Stimulated activated CD4-positive, alpha-beta T cell treated with anti-CD3 and anti-CD28 coated beads, Interleukin-2, amount 100 ng/mL, for 48 hours (primary cell): ENCODE results near the gene ADCY10.
"Not testable (repeated sequence)": the region's sequence is repeated elsewhere in the genome, so short reads cannot be mapped to it uniquely, and the experiment has no call there.

Experiments used
- DNase-seq, 2 donors: peaks; one replicate each; pipeline ENCODE4 v3.0.0-alpha.2; 2020

The ADCY10 gene

GRCh38 chr1:167924543-167925231 is 10.8 kb upstream of the ADCY10 start:
- no peak for DNase-seq

- DNase-seq, result no peak
Measured at GRCh38 chr1:167924102-167924501, 10.2 kb upstream of the ADCY10 start.

DNA sequence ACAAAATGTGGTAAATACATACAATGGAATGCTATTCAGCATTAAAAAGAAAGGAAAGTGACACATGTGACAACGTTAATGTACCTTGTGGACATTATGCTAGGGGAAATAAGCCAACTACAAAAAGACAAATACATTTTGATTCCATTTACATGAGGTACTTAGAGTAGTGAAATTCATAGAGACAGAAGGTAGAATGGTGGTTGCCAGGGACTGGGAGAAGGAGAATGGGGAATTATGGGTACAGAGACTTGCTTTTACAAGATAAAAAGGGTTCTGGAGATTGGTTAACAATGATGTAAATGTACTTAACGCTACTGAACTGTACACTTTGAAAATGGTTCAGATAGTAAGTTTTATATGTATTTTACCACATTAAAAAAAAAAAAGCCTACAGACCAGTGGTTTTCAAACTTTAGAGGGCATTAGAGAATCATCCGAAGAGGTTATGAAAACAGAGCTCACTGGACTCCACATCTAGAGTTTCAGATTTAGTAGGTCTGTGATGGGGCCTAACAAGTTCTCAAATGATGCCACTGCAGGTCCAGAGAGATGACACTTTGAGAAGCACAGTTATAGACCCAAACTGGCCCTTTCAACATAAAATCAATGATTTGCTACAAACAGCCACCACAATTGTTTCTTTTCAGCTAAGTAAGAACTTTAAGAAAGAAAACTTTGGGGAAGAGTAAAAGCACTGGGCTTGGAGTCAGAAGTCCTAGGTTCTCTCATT is 9.6 kb upstream of the ADCY10 start:
- DNase-seq, result no peak

DNA sequence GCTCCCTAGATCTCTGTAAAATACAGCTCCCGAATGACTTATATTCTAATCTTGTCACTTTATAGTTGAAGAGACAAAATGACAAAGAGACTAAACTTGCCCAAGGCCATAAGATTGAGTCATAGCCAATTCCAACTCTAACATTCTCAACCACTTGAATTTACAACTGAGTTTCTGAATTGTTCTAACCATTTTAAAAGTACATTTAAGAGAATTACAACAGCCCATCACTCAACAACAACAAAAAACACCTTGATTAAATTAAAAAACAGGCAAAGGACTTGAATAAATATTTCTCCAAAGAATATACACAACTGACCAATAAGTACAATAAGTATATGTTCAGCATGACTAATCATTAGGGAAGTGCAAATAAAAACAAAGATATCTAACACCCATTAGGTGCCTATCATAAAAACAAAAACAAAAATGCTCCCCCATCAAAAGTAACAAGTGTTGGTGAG is 8.7 kb upstream of the ADCY10 start:
- no peak for DNase-seq

DNA sequence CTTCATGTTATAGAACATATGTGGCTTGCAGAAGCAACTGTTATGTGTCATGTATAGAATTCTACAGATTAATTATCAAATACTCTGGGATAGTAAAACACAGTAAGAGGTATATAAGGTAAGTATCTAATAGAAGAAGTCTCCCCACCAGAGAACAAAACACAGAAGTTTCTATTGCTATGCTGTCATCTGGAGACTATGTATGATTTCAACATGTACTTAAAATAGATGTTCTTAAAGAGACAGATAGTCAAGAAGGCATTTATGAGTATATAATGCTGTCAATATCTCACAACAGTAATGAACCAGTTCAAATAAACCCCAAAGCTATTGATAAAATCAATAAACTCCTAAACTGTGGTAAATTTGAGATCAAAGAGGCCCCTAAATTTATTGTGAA is 8.1 kb upstream of the ADCY10 start:
- no peak for DNase-seq

DNA sequence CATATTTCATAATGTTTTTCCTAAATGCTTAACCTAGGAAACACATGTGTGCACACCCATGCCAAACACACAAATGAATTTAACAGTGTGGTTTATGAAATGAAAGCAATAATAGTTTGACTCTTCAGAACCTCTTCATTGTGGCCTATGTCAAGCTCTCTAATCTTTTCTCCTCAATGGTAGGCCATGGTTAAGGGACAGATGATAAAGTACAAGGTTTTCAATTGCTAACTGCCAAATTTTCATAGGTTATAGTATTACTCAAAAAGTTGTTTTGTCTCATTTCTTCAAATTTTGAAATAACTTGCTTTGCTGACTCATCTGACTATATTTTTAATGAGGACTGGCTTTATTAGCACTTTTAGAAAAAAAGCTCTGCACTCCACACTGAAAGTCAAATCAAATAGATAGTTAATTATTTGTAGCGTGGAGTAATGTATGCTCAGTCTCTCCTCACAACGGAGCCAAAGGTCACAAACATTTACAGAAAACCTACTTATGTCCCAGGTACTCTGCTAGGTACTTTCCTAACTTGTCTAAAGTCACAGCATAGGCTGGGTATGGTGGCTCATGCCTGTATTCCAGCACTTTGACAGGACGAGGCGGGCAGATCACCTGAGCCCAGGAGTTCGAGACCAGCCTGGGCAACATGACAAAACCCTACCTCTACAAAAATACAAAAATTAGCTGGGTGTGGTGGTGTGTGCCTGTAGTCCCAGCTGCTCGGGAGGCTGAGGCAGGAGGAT is 3.0 kb upstream of the ADCY10 start:
- DNase-seq, result no peak

DNA sequence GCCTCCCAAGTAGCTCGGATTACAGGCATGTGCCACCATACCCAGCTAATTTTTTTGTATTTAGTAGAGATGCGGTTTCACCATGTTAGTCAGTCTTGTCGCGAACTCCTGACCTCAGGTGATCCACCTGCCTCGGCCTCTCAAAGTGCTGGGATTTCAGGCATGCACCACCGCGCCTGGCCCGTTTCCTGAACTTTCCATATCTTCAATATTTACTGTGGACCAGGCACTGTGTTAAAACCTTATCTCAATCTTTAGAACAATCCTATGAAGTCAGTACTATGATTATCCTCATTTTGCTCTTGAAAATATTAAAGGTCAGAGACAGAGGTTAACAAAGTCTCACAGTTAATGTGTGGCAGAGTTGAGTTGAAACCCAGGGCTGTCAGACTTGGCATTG is 1.6 kb upstream of the ADCY10 start:
- DNase-seq, result no peak

- no peak for DNase-seq
Measured at GRCh38 chr1:167912294-167912693, 1.6 kb downstream of the ADCY10 start.

GRCh38 chr1:167911413-167911812 is 2.5 kb downstream of the ADCY10 start:
- DNase-seq, result no peak

GRCh38 chr1:167910530-167910929 is 3.4 kb downstream of the ADCY10 start:
- no peak for DNase-seq

DNA sequence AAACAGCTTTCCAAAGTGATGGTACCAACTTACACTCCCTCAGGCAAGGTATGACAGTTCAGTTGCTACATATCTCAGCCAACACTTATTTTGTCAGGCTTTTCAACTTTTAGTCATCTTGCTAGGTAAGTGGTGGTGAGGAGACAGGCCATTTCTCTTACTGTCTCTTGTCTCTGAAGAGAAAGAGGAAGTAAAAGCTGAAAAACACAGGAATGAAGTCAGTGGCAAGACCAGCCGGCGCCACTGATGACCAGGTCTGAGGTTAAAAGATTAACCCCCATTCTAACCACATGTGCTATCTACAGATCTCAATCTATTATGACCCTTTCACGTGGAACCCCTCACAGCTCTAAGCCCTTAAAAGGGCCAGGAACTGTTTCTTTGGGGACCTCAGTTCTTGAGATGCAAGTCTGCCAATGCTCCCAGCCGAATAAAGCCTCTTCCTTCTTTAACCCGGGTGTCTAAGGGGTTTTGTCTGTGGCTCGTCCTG is 4.2 kb downstream of the ADCY10 start:
- no peak for DNase-seq

GRCh38 chr1:167905671-167906070 is 8.3 kb downstream of the ADCY10 start:
- no peak for DNase-seq

DNA sequence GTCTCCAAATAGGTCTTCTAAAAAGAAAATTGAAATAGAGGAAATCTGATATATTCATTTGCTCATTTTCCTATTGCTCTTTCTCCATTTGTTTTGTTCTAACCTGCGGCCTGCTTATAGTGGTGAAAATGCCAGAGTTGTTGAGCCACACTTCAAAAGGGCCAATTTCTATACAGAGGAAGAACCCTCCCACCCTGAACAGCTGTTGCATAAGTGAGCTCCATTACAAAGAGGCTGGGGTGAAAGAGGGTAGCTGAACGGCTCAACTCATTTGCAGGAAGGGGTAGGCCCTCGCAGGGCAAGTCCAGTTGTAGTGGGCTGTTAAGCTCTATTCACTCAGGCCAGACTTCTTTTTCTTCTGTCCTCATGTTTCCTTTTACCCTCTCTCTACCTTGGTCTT is 8.8 kb downstream of the ADCY10 start:
- no peak for DNase-seq

- no peak for DNase-seq
Measured at GRCh38 chr1:167904652-167905130, 9.2 kb downstream of the ADCY10 start.

- DNase-seq, result no peak
Measured at GRCh38 chr1:167900907-167901306, 13.0 kb downstream of the ADCY10 start.

DNA sequence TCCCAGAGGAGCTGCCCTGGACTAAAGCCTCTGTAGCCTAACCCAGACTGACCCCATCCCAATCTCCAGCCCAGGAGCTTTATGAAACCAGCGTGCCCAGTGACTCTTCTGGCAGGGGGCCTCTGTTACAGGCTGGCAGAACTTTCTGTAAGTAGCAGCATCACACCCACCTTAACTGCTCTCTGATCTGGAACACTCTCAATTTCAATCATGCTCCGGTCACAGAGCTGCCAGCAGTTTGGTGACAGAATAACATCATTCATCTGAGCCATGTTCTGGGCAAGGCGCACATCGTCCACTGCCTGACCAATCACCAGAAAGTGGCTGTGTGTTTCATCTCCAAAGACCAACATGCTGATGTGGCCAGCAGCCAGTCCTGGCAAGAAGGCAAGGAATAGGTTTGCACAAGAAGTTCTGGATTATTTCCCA is 14.7 kb downstream of the ADCY10 start:
- DNase-seq, result no peak

DNA sequence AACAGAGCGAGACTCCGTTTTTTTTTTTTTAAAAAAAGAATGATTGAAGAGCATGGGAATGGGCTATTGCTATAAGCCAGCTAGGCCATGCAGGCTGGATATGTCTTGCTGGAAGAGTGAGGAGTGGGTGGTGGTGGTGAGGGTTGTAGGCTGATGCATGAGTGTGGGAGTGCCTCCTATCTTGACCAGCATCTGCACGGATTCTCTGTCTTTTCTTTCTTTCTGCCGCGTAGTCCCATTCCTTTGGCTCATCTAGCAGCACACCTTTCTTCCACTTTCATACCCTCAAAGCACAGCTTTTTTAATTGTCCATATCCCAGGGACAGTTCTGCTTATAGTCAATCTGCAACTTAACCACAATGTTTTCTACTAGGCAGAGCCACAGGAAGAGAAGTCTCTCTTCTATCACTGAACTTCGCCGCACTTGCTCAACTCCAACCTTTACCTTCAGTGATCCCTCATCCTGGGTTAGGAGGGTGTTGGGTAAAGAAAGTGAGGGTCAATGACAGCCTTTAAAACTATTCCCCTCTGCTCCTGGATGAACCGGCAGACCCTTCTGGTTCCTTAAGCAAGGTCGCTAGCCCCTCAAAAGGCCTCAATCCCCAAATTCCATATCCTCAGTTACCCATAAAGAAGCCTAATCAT is 15.2 kb downstream of the ADCY10 start:
- no peak for DNase-seq

GRCh38 chr1:167893798-167894197 is 20.1 kb downstream of the ADCY10 start:
- no peak for DNase-seq

DNA sequence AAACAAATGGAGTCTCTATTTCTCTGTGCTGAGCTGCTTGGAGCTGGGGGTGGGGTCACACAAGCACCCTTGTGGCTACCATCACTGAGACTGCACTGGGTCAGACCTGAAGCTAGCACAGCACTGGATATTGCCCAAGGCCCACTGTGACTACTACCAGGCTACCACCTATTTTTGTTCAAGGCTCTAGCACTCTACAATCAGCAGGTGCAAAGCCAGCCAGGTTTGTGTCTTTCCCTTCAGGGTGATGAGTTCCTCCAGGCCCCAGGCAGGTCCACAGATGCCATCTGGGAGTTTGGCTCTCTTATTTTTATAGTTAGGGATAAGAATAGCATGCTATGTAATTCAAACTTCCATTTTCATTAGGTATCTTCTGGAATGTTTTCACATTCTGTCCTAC is 23.5 kb downstream of the ADCY10 start:
- no peak for DNase-seq

DNA sequence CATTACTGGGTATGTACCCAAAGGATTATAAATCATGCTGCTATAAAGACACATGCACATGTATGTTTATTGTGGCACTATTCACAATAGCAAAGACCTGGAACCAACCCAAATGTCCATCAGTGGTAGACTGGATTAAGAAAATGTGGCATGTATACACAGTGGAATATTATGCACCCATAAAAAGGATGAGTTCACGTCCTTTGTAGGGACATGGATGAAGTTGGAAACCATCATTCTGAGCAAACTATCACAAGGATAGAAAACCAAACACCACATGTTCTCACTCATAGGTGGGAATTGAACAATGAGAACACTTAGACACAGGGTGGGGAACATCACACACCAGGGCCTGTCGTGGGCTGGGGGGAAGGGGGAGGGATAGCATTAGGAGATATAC is 26.7 kb downstream of the ADCY10 start:
- not testable (repeated sequence) for DNase-seq

DNA sequence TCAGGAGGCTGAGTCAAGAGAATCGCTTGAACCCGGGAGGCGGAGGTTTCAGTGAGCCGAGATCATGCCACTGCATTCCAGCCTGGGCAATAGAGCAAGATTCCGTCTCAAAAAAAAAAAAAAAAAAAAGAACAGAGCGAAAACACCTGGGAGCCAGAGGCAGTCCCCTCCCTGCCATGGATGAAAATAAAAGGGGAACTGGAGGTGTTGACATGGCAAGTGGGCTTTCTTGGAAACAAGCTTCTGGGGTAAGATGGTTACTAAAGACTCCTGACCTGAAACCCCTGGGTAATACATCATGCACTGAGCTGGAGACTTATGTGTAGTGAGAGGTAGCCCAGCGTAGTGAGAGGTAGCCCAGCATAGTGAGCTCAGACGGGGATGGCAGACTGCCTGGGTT is 31.6 kb downstream of the ADCY10 start:
- no peak for DNase-seq

- no peak for DNase-seq
Measured at GRCh38 chr1:167881786-167882185, 32.1 kb downstream of the ADCY10 start.

DNA sequence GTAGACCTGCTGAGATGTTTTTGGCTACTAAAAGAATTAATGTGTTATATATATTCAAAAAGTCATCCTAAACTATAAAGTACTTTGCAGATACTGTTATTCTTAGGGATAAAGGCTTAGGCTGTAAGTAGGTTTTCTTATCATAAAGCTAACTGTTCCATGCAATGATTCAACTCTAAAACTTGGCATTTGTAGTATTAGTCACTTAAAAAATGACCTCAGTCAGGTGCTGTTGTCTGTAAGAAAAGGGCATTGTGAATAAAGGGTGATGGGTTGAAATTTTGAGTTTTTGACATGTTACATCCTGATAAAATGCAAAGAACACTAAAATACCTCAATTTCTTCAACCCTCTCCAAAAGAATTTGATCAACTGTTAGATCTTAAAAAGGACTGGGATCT is 32.9 kb downstream of the ADCY10 start:
- DNase-seq, result no peak
